ENCODE results near the gene ASIC3. TPM values are rescaled to one million over a fixed set of nuclear protein-coding genes. Genes with fewer than 3 reads are reported as not detected.
A peak's percentile ranks its signal among the peaks of the same experiment; 100 is the strongest.

ASIC3 gene
- total RNA-seq, 2 experiments from 2014 or later = 3.9 to 5.3 TPM

DNA sequence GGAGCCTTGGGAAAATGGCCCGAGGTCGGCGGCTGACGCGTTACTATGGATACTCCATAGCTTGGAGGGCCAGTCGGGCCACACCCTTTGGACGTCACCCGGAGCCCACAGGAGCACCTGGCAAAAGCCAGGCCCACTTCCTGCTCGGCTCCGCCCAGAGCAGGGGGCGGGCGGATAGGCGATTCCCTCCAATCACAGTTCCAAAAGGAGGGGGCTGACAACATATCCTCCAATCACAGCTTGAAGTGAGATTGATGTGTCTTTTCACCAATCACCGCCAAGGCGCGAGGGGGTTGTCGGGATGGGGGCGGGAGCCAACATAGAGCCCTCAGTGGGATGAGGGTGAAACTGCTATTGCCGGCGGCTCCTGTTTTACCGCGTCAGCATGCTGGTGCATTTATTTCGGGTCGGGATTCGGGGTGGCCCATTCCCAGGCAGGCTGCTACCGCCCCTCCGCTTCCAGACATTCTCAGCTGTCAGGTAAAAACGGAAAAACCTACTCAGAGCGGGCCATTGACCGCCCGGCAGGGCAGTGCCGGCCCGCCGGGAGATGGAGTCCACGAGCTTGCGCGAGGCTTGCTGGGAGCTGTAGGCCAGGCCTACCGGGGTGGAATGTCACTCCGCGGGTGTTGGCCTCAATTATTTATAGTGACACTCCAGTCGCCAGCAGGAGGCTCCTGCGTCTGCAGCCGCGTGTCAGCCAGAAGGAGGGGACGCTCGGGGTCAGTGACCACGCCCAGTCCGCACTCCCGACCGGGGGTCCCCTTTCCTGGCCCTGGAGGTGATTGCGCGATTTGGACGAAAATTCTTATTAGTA, 20.0 kb upstream of the ASIC3 start, which contains the start of gene ABCB8:
Gene ABCB8 (plus strand): TSS at position 320 of the 817 bp plus-strand sequence. CDS start 66 bp downstream, at position 386.
- no peaks in the 10 kb centered on the region for H3K27me3 Mint-ChIP-seq
- peak within 1 kb of the TSS; percentile 88 for H3K4me3 Mint-ChIP-seq
- CTCF ChIA-PET = interaction anchor here (0.8 to 7.2 kb wide), 21 partner anchors 10 to 708 kb away, joined by 3 to 66 read pairs (median 4); partner anchors contain the start of genes CDK5, CHPF2, FASTK and TMUB1
- peaks cover 20% of the 10 kb centered on the region for H3K4me1 Mint-ChIP-seq
- H3K36me3 Mint-ChIP-seq = no peaks in the 10 kb centered on the region
- ATAC-seq (peak; percentile 97), DNase-seq (peak; percentile 99)
- no peaks in the 10 kb centered on the region for H3K9me3 Mint-ChIP-seq (ENCODE audit: low read depth)
- peak within 1 kb of the TSS; percentile 95 for H3K27ac Mint-ChIP-seq

GRCh38 chr7:151028948-151029501, 19.3 kb upstream of the ASIC3 start:
- ATAC-seq = no peak
- no peaks in the 10 kb centered on the region for H3K36me3 Mint-ChIP-seq

GRCh38 chr7:151031011-151031410, 17.3 kb upstream of the ASIC3 start:
- CTCF ChIA-PET = interaction anchor here (7.2 kb wide), 1 partner anchor 13 kb away, joined by 66 read pairs; no protein-coding TSS in a partner anchor
- DNase-seq (no peak), ATAC-seq (no peak)
- H3K9me3 Mint-ChIP-seq (ENCODE audit: low read depth) = no peaks in the 10 kb centered on the region
- H3K36me3 Mint-ChIP-seq = no peaks in the 10 kb centered on the region
- H3K4me1 Mint-ChIP-seq = peaks cover 20% of the 10 kb centered on the region
- H3K4me3 Mint-ChIP-seq = no peak overlapping the region
- no peak overlapping the region for H3K27ac Mint-ChIP-seq
- no peaks in the 10 kb centered on the region for H3K27me3 Mint-ChIP-seq

More at GRCh38 chr7:151028948-151029501, 19.3 kb upstream of the ASIC3 start:
- no peaks in the 10 kb centered on the region for H3K9me3 Mint-ChIP-seq (ENCODE audit: low read depth)
- H3K27me3 Mint-ChIP-seq = no peaks in the 10 kb centered on the region
- H3K4me3 Mint-ChIP-seq = peak overlapping the region; percentile 88
- H3K4me1 Mint-ChIP-seq = peaks cover 20% of the 10 kb centered on the region
- no peak for DNase-seq
- H3K27ac Mint-ChIP-seq = peak overlapping the region; percentile 95
- CTCF ChIA-PET = interaction anchor here (1.0 to 7.2 kb wide), 17 partner anchors 11 to 151 kb away, joined by 3 to 66 read pairs (median 6); partner anchors contain the start of genes CDK5, FASTK and TMUB1

DNA sequence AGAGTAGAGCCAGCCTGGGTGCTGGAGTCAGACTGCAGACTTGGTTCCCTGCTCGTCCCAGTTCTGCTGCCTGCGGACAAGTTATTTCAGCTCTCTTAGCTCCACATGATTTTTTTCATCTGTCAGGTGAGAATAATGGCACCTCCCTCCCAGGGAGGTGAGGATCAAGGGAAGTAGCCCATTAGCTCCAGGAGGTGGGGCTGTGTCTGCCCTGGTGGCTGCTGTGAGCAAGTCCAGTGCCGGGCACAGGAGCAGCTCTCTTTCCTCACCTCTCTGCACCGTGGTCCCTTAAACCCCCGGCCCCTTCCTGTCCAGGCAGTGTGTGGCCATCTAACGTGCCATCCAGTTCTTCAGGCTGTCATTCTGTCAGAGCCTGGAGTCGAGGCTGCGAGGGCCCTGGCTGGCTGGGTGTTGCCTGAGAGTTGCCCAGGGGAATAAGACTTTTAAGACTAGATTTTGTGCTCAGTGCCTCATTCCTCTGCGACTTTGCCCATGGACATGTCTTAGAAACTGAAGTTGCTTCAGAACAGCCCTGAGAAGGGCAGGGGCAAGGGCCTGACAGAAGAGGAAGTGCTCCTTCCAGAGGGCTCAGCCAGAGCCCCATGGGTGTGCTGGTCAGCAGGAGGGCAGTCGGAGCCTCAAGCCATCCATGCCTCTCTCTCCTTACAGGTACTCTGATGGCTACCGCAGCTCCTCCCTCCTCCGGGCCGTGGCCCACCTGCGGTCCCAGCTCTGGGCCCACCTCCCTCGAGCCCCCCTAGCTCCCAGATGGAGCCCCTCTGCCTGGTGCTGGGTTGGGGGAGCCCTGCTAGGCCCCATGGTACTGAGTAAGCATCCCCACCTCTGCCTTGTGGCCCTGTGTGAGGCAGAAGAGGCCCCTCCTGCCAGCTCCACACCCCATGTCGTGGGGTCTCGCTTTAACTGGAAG, 15.1 kb upstream of the ASIC3 start:
- H3K27ac Mint-ChIP-seq = no peak overlapping the region
- H3K4me3 Mint-ChIP-seq = no peak overlapping the region
- DNase-seq (no peak), ATAC-seq (no peak)
- no peaks in the 10 kb centered on the region for H3K9me3 Mint-ChIP-seq (ENCODE audit: low read depth)
- CTCF ChIA-PET = interaction anchor here (0.9 to 7.2 kb wide), 5 partner anchors 15 to 80 kb away, joined by 3 to 66 read pairs (median 3); partner anchors contain the start of gene SLC4A2
- H3K4me1 Mint-ChIP-seq = peaks cover 13% of the 10 kb centered on the region
- no peaks in the 10 kb centered on the region for H3K27me3 Mint-ChIP-seq
- H3K36me3 Mint-ChIP-seq = no peaks in the 10 kb centered on the region

GRCh38 chr7:151033864-151034249, 14.5 kb upstream of the ASIC3 start:
- CTCF ChIA-PET = interaction anchor here (1.4 to 7.2 kb wide), 3 partner anchors 16 to 77 kb away, joined by 3 to 66 read pairs (median 10); partner anchors contain the start of gene SLC4A2

DNA sequence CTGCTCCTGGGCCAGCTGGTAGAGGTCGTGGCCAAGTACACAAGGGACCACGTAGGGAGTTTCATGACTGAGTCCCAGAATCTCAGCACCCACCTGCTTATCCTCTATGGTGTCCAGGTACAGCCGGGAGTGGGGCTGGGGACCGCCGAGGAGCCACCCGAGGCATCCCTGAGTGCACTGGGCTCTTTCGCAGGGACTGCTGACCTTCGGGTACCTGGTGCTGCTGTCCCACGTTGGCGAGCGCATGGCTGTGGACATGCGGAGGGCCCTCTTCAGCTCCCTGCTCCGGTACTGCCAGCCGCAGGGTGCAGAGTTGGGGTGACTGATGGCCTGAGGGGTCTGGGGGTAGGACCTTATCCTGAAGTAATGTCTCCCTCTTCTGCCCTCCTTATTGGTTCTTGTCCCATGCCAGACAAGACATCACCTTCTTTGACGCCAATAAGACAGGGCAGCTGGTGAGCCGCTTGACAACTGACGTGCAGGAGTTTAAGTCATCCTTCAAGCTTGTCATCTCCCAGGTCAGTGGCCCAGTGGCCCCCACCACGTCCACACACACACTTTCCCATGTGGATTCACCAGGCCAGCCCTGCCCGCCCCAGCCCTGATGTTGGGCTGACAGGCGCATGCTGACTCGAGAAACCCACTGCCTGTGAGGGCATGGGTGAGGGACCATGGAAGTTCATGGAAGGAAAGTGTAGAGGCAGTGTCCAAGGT, 13.9 kb upstream of the ASIC3 start:
- H3K36me3 Mint-ChIP-seq = no peaks in the 10 kb centered on the region
- no peak overlapping the region for H3K27ac Mint-ChIP-seq

More at GRCh38 chr7:151033864-151034249, 14.5 kb upstream of the ASIC3 start:
- H3K27me3 Mint-ChIP-seq = no peaks in the 10 kb centered on the region
- H3K4me3 Mint-ChIP-seq = no peak overlapping the region
- ATAC-seq = no peak
- H3K9me3 Mint-ChIP-seq (ENCODE audit: low read depth) = no peaks in the 10 kb centered on the region
- no peak overlapping the region for H3K27ac Mint-ChIP-seq
- no peak for DNase-seq
- H3K36me3 Mint-ChIP-seq = no peaks in the 10 kb centered on the region
- peaks cover 14% of the 10 kb centered on the region for H3K4me1 Mint-ChIP-seq

GRCh38 chr7:151035026-151035717, 13.2 kb upstream of the ASIC3 start:
- H3K27me3 Mint-ChIP-seq = no peaks in the 10 kb centered on the region
- no peak overlapping the region for H3K27ac Mint-ChIP-seq
- DNase-seq (no peak), ATAC-seq (no peak)
- no peak overlapping the region for H3K4me3 Mint-ChIP-seq
- CTCF ChIA-PET = no interaction called here
- no peaks in the 10 kb centered on the region for H3K9me3 Mint-ChIP-seq (ENCODE audit: low read depth)
- H3K4me1 Mint-ChIP-seq = peaks cover 14% of the 10 kb centered on the region
- no peaks in the 10 kb centered on the region for H3K36me3 Mint-ChIP-seq

More for the DNA sequence above, 13.9 kb upstream of the ASIC3 start:
- no peak for DNase-seq
- H3K9me3 Mint-ChIP-seq (ENCODE audit: low read depth) = no peaks in the 10 kb centered on the region
- CTCF ChIA-PET = interaction anchor here (2.1 to 7.2 kb wide), 2 partner anchors 16 to 76 kb away, joined by 10 to 66 read pairs; no protein-coding TSS in a partner anchor
- no peaks in the 10 kb centered on the region for H3K27me3 Mint-ChIP-seq
- ATAC-seq = no peak
- H3K4me1 Mint-ChIP-seq = peaks cover 14% of the 10 kb centered on the region
- H3K4me3 Mint-ChIP-seq = no peak overlapping the region

GRCh38 chr7:151035902-151036301, 12.4 kb upstream of the ASIC3 start:
- CTCF ChIA-PET = no interaction called here
- Mint-ChIP-seq H3K27ac (no peak overlapping the region), H3K27me3 (no peaks in the 10 kb centered on the region), H3K4me3 (no peak overlapping the region), H3K9me3 (ENCODE audit: low read depth) (no peaks in the 10 kb centered on the region), H3K36me3 (no peaks in the 10 kb centered on the region), H3K4me1 (peaks cover 14% of the 10 kb centered on the region)
- DNase-seq (no peak), ATAC-seq (no peak)

- Mint-ChIP-seq H3K27ac (peak overlapping the region; percentile 77), H3K9me3 (ENCODE audit: low read depth) (no peaks in the 10 kb centered on the region), H3K4me1 (peaks cover 14% of the 10 kb centered on the region), H3K27me3 (no peaks in the 10 kb centered on the region), H3K36me3 (no peaks in the 10 kb centered on the region), H3K4me3 (no peak overlapping the region)
- CTCF ChIA-PET = interaction anchor here (1.1 to 1.8 kb wide), 2 partner anchors 21 to 313 kb away, joined by 3 to 9 read pairs; no protein-coding TSS in a partner anchor
- ATAC-seq (peak; percentile 82), DNase-seq (peak; percentile 73)
These were observed 9.1 kb upstream of the ASIC3 start for GRCh38 chr7:151038951-151039849.

GRCh38 chr7:151039850-151040548, 8.3 kb upstream of the ASIC3 start:
- no peaks in the 10 kb centered on the region for H3K27me3 Mint-ChIP-seq
- CTCF ChIA-PET = interaction anchor here (1.8 kb wide), 1 partner anchor 22 kb away, joined by 9 read pairs; no protein-coding TSS in a partner anchor
- no peak for ATAC-seq

More at GRCh38 chr7:151039850-151040548, 8.3 kb upstream of the ASIC3 start:
- H3K9me3 Mint-ChIP-seq (ENCODE audit: low read depth) = no peaks in the 10 kb centered on the region
- DNase-seq = no peak
- no peaks in the 10 kb centered on the region for H3K36me3 Mint-ChIP-seq
- H3K27ac Mint-ChIP-seq = no peak overlapping the region
- peaks cover 14% of the 10 kb centered on the region for H3K4me1 Mint-ChIP-seq
- H3K4me3 Mint-ChIP-seq = no peak overlapping the region

All from activated CD8-positive, alpha-beta memory T cell treated with anti-CD3 and anti-CD28 coated beads, Interleukin-2, amount 10 ng/mL, durations not matched to agents 7 days and 5 days (primary cell).